ENCODE data around the gene CASZ1. TPM values are rescaled to one million over a fixed set of nuclear protein-coding genes. Genes with fewer than 3 reads are reported as not detected.

CASZ1 gene
- total RNA-seq, 4 donors from 2014 or later, result 5.2 to 38.5 (median 18.7) TPM

GRCh38 chr1:10614377-10615225 is 181.8 kb downstream of the CASZ1 start:
- no peak for DNase-seq
- H3K27ac ChIP-seq, result no peak overlapping the region
- peaks cover 19 to 42% of the 10 kb centered on the region in 2 donors for H3K4me1 ChIP-seq
- intact Hi-C loops (cut with DNase I), result no loop called here
- no peaks in the 10 kb centered on the region for H3K9me3 ChIP-seq
- 91 to 94% methylated on average over 18 of the region's 18 CpGs for WGBS, 2 donors
- no peak overlapping the region for H3K4me3 ChIP-seq (replicated peaks in 1 of 3)
- no peaks in the 10 kb centered on the region for H3K36me3 ChIP-seq
- TF ChIP-seq POLR2A (IDR thresholded peaks at IDR 0.05), result no peak
- TF ChIP-seq CTCF (IDR thresholded peaks at IDR 0.05), result no peak
- H3K27me3 ChIP-seq, result no peaks in the 10 kb centered on the region

DNA sequence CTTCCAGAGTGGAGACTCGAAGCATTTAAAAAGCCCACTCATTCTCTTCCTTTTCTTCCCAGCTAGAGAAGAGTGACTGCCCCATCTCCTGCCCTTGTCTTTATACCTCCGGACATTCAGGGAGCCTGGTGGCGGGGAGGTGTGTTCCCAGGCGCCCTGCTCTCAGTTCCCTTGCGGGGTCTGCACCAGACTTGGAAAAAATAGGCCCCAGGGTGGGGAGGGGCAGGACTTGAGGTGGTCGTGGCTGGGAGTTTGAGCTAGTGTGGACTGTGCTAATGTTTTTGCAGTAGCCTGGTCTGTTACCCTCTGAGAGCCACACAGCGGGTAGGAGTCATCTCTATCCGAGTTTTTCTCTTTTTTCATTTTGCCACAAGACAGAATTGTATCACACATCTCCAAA is 182.6 kb downstream of the CASZ1 start:
- TF ChIP-seq CTCF (IDR thresholded peaks at IDR 0.05) (no peak), POLR2A (IDR thresholded peaks at IDR 0.05) (no peak)
- no peaks in the 10 kb centered on the region for H3K9me3 ChIP-seq
- 94% methylated on average over 8 of the region's 8 CpGs for WGBS, 2 donors
- H3K36me3 ChIP-seq, result no peaks in the 10 kb centered on the region
- peaks cover 19 to 42% of the 10 kb centered on the region in 2 donors for H3K4me1 ChIP-seq
- intact Hi-C loops (cut with DNase I), result no loop called here
- H3K4me3 ChIP-seq (replicated peaks in 1 of 3), result no peak overlapping the region
- H3K27me3 ChIP-seq, result no peaks in the 10 kb centered on the region
- no peak overlapping the region for H3K27ac ChIP-seq
- no peak for DNase-seq

GRCh38 chr1:10613340-10613739 is 183.1 kb downstream of the CASZ1 start:
- TF ChIP-seq CTCF (IDR thresholded peaks at IDR 0.05), result no peak
- no peak for TF ChIP-seq POLR2A (IDR thresholded peaks at IDR 0.05)
- Histone ChIP-seq H3K4me3 (replicated peaks in 1 of 3) (no peak overlapping the region), H3K27me3 (no peaks in the 10 kb centered on the region), H3K36me3 (no peaks in the 10 kb centered on the region), H3K9me3 (no peaks in the 10 kb centered on the region), H3K4me1 (peaks cover 19 to 42% of the 10 kb centered on the region in 2 donors), H3K27ac (no peak overlapping the region)
- intact Hi-C loops (cut with DNase I), result no loop called here
- WGBS, 2 donors, result 94 to 95% methylated on average over 8 to 10 of the region's 10 CpGs
- no peak for DNase-seq

DNA sequence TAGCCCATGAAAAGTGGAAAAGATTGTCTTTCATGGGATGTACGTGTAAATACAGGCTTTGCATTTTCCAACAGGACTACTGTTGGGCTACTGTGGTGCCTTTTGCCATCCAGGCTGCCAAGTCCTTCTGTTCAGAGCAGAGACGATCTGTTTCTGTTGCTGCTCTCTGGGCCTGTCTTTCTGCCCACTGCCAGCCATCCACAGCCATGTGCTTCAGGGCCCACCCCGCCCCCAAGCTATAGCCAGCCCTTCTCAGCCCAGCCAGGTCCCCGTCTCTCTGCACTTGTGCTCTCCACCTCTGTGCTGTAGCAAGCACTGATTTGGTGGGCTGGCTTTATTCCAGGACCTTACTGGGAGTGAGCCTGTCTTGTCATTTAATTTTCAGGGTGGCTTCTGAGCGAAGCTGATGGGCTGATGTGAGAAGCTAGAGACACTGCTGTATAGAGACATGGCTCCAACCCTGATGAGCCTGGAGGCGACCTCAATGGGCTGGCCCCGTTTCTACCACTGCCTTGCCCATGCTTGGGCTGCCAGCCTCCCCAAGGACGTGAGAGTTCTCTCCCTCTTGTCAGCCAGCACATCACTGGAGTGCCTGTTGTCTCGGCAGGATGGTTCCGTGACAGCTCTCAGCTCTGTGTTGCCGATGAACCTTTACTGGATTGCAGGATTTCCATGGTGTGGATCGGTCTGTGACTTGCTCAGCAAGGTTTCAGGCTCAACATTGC is 183.8 kb downstream of the CASZ1 start:
- DNase-seq, result peak; percentile 43 to 50
- H3K27me3 ChIP-seq, result no peaks in the 10 kb centered on the region
- H3K27ac ChIP-seq, result peak overlapping the region in 1 of 3 donors; percentile 5
- no peak overlapping the region for H3K4me3 ChIP-seq (replicated peaks in 1 of 3)
- TF ChIP-seq POLR2A (IDR thresholded peaks at IDR 0.05) (no peak), CTCF (IDR thresholded peaks at IDR 0.05) (no peak)
- WGBS, 2 donors, result 64 to 65% methylated on average over 10 to 12 of the region's 12 CpGs
- intact Hi-C loops (cut with DNase I), result no loop called here
- H3K4me1 ChIP-seq, result peaks cover 19 to 37% of the 10 kb centered on the region in 2 donors
- H3K9me3 ChIP-seq, result no peaks in the 10 kb centered on the region
- H3K36me3 ChIP-seq, result no peaks in the 10 kb centered on the region

Data from thyroid gland (tissue), 4 donors.